ENCODE data around the gene H2AZ2. TPM values are rescaled to one million over a fixed set of nuclear protein-coding genes. Genes with fewer than 3 reads are reported as not detected.
"Not testable (repeated sequence)": the region's sequence is repeated elsewhere in the genome, so short reads cannot be mapped to it uniquely, and the experiment has no call there.

The H2AZ2 gene
- total RNA-seq, 1 experiment from 2014 or later: 238 TPM

DNA sequence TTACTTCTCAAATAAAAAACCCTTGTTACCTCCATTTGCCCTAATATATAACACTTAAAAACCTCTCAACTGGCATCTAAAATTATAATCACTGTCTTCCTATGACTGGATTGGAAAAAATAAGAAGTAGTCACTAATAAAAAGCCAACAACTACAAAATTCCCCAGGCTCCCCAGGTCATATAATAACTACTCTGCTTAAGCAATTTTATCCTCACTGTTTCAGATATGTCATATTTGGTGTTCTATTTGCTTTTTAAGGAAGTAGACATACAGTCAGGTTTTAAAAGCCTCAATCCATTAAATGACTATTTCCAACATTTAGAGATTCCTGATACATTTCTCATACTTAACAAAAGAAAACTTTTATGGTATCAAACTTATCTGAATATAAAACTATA, 2.4 kb downstream of the H2AZ2 start:
- no peak for DNase-seq (ENCODE audit: low read depth, low spot score)
- in situ Hi-C loops (cut with HindIII; ENCODE audit: low pct_unique_long_range_greater_than_20kb, low sequenced_read_pairs): no loop called here

DNA sequence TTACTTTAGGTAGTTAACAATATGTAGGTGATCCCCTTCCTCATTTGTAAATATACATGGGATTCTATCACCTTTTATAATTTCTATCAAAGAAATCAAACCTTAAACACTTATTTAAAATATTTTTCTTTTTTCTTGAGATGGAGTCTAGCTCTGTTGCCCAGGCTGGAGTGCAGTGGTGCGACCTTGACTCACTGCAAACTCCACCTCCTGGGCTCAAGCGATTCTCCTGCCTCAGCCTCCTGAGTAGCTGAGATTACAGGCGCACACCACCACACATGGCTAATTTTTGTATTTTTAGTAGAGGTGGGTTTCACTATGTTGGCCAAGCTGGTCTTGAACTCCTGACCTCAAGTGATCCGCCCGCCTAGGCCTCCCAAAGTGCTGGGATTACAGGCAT, 4.4 kb downstream of the H2AZ2 start:
- in situ Hi-C loops (cut with HindIII; ENCODE audit: low pct_unique_long_range_greater_than_20kb, low sequenced_read_pairs): not testable (repeated sequence)

DNA sequence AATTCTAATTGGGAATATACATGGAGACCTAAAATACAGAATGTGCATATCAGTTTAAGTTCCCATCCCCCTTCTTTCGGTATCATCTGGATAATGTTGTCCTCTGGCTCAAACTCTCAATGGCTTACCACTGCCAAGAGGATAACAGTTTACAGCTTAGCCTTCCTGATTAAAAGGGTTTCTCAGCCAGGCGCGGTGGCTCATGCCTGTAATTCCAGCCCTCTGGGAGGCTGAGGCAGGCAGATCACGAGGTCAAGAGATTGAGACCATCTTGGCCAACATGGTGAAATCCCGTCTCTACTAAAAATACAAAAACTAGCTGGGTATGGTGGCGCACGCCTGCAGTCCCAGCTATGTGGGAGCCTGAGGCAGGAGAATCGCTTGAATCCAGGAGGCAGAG, 5.2 kb downstream of the H2AZ2 start:
- DNase-seq (ENCODE audit: low read depth, low spot score); in situ Hi-C loops (cut with HindIII; ENCODE audit: low pct_unique_long_range_greater_than_20kb, low sequenced_read_pairs): not testable (repeated sequence)

More for the DNA sequence above, 4.4 kb downstream of the H2AZ2 start:
- not testable (repeated sequence) for DNase-seq (ENCODE audit: low read depth, low spot score)

DNA sequence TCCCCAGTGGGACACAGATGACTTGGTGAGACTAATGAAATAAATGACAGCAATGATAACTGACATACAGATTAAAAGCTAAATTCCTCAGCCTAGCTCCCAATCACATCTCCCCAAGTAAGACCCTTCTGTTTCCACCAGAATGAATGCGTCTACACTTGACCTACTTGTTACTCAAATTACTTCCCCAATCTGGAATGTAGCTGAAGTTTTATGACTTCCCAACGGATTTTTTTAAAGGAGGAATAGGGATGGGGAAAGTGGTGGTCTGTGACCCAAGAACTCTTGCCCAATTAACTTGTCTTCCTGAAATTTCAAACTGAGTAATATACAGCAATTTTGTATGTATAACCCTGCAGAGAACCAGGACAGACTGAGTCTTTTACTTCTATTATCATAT, 9.1 kb downstream of the H2AZ2 start:
- no peak for DNase-seq (ENCODE audit: low read depth, low spot score)
- in situ Hi-C loops (cut with HindIII; ENCODE audit: low pct_unique_long_range_greater_than_20kb, low sequenced_read_pairs): no loop called here

DNA sequence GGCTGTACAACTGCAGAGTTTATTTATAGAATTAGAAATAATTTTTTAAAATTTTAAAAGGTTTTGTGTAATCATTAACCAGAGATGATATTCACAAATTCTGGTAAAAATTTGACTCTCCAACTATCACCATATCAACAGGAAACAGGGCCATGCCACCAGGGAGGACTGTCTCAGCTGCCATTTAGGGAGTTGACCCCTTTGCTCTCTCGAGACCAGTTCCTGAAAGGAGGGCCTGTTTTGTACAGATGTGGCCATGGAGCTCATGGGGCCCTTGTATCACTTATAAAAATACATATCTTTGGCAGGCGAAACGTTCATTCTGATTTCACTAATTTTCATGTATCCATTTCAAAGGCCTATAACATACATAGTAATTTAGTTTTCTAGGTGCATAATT, 20.3 kb downstream of the H2AZ2 start:
- in situ Hi-C loops (cut with HindIII; ENCODE audit: low pct_unique_long_range_greater_than_20kb, low sequenced_read_pairs): no loop called here
- no peak for DNase-seq (ENCODE audit: low read depth, low spot score)

DNA sequence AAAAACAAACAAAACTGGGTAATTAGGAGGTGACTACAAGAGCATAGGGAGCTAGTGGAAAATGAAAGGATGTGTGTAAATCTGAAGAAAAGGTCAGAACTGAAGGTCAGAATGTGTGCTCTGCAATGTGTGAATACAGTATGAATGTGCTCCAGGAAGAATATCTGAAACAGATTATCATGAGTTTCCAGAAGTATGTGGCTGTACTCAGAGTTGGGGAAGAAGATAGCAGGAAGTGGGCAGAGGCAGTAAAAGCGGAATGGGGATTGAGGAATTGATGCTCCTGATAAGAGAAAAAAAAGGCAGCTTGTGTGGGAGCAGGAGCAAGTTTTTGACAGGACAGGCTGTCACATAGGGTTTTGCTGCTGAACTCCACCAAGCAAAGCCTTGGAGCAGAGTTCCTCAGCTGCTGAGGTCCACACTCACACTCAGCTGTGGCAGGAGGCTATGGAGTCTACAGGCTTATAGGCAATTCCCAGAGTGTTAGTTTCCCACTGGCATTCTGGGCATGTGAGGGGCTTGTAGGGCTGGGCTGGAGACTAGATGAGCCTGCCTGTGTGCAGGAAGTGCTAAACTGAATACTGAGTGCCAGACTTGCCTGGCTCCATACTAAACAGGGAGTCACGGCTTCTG, 22.9 kb downstream of the H2AZ2 start:
- peak; percentile 49 for DNase-seq (ENCODE audit: low read depth, low spot score)
- in situ Hi-C loops (cut with HindIII; ENCODE audit: low pct_unique_long_range_greater_than_20kb, low sequenced_read_pairs): no loop called here

DNA sequence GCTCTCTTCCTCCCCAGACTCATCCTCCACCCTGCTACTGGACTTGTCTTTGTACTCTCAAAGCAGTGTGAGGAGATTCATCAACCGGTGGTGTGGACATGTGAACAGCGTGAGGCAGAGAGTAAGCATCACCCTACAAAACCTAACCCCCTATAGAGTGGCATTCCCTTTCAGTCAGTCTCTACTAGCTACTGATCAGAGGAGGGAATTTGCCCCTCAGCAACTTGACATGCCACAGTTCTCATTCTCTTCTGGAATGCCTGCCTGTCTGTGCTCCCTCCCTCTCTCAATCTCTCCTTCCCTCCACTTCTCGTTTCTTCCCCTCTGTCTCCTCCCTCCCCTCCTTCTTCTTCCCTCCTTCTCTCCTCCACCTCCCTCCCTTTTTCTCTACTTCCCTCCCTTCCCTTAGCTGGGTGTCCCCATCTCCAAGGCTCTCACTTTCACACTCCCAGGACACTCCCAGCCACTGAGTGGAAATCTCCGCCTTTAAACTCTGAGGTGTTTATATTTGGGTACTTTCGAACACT, 24.6 kb downstream of the H2AZ2 start:
- in situ Hi-C loops (cut with HindIII; ENCODE audit: low pct_unique_long_range_greater_than_20kb, low sequenced_read_pairs): no loop called here

DNA sequence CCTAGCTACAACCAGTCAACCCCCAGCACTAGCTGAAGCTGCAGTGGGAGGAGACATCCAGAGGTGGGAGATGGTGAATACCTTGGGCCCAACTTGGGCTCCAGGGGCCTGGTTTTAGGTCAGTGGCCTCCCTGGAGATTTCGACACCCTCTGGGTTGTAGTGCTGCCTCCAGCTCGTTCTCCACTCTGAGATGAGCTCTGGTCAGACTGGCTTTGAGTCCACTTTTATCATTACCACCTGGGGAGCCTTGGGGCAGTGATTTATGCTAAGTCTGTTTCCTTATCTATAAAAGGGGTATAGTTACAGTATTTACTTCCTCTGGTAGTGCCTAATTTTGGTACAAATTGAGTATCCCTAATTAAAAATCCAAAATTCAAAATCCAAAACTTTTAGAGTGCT, 28.6 kb downstream of the H2AZ2 start:
- DNase-seq (ENCODE audit: low read depth, low spot score): no peak
- in situ Hi-C loops (cut with HindIII; ENCODE audit: low pct_unique_long_range_greater_than_20kb, low sequenced_read_pairs): no loop called here

More for the DNA sequence above, 24.6 kb downstream of the H2AZ2 start:
- DNase-seq (ENCODE audit: low read depth, low spot score): no peak

DNA sequence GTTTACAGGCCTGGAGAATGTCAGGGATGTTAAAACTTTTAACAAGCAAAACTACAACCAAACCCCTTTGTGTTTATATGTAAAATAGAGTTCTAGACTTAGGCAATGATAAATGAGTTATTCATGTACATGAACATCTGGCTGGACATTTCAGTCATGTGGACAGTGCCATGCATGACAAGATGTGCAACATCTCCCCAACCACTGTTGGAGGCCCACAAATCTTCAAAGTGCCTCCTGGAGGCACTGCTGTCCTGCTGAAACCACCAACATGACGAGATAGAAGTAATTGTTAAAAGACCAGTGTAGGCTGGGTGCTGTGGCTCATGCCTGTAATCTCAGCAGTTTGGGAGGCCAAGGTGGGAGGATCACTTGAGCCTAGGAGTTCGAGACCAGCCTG, 33.0 kb downstream of the H2AZ2 start:
- in situ Hi-C loops (cut with HindIII; ENCODE audit: low pct_unique_long_range_greater_than_20kb, low sequenced_read_pairs): no loop called here
- peak; percentile 35 for DNase-seq (ENCODE audit: low read depth, low spot score)

DNA sequence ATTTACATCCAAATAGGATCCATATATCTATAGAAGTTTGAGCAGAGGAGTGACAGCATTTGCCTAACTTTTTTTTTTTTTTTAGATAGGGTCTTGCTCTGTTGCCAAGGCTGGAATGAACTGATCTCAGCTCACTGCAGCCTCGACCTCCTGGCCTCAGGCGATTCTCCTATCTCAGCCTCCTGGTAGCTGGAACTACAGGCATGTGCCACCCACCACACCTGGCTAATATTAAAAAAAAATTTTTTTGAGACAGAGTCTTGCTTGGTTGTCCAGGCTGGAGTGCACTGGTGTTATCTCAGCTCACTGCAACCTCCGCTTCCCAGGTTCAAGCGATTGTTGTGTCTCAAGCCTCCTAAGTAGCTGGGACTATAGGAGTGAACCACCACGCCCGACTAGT, 36.3 kb downstream of the H2AZ2 start:
- no peak for DNase-seq (ENCODE audit: low read depth, low spot score)
- in situ Hi-C loops (cut with HindIII; ENCODE audit: low pct_unique_long_range_greater_than_20kb, low sequenced_read_pairs): no loop called here

DNA sequence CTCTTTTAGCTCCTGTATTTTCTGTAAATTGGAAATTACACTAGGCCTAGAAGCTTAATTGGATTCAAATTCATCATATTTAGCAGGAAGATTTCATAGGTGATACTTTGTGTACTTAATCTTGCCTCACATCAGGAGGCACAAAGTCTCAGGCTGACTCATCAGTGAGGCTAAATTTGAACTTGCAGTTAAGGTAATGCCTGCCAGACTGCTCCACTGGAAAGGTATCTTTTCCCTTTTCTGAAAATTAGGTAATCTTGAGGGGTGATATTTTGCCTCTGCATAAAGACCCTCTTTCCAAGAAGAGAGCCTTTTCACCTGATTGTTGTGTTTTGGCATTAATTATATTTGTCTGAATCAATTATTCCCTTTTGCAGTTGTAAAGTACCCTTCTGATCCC, 36.8 kb downstream of the H2AZ2 start:
- DNase-seq (ENCODE audit: low read depth, low spot score): no peak
- in situ Hi-C loops (cut with HindIII; ENCODE audit: low pct_unique_long_range_greater_than_20kb, low sequenced_read_pairs): no loop called here

DNA sequence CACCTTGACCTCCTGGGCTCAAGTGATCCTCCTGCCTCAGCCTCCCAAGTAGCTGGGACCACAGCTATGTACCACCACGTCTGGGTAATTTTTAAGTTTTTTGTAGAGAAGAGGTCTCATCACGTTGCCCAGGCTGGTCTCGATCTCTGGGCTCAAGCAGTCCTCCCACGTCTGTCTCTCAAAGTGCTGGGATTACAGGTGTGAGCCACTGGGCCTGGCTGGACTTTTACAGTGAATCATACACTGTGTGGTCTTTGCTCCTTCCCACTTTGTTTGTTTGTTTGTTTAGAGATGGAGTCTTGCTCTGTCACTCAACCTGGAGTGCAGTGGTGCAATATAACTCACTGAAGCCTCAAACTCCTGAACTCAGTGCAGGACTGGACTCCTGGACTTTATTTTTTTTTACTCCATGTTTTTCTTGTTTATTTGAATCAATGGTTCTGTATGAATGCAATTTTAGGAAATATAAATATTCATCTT, 38.9 kb downstream of the H2AZ2 start:
- DNase-seq (ENCODE audit: low read depth, low spot score): no peak
- in situ Hi-C loops (cut with HindIII; ENCODE audit: low pct_unique_long_range_greater_than_20kb, low sequenced_read_pairs): no loop called here

DNA sequence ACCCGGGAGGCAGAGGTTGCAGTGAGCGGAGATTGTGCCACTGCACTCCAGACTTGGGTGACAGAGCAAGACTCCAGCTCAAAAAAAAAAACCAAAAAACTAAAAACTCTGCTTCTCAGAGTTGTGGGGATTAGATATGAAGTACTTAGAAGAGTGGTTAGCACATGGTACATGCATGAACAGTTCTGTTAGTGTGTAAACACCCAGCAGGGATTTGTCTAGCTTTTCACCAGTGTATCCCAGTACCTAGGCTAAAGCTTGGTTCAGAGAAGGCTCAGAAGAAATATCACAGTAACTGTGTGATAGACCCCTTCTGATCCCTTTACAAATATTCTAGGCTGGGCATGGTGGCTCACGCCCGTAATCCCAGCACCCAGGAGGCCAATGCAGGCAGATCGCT, 41.9 kb downstream of the H2AZ2 start:
- in situ Hi-C loops (cut with HindIII; ENCODE audit: low pct_unique_long_range_greater_than_20kb, low sequenced_read_pairs): no loop called here
- no peak for DNase-seq (ENCODE audit: low read depth, low spot score)

DNA sequence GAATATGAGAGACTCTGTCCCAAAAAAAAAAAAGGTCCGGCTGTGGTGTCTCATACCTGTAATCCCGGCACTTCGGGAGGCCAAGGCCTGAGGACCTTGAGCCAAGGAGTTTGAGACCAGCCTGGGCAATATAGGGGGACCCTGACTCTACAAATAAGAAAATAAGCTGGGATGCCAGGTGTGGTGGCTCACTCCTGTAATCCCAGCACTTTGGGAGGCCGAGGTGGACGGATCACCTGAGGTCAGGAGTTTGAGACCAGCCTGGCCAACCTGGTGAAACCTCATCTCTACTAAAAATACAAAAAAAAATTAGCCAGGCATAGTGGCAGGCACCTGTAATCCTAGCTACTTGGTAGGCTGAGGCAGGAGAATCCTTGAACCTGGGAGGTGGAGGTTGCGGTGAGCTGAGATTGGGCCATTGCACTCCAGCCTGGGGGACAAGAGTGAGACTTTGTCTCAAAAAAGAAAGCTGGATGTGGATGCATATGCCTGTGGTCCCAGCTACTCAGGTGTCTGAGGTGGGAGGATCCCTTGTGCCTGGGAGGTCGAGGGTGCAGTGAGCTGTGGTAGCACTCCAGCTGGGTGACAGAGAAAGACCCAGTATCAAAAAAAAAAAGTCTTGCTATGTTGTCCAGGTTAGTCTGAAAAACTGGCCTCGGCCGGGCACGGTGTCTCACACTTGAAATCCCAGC, 43.9 kb downstream of the H2AZ2 start:
- in situ Hi-C loops (cut with HindIII; ENCODE audit: low pct_unique_long_range_greater_than_20kb, low sequenced_read_pairs); DNase-seq (ENCODE audit: low read depth, low spot score): not testable (repeated sequence)

DNA sequence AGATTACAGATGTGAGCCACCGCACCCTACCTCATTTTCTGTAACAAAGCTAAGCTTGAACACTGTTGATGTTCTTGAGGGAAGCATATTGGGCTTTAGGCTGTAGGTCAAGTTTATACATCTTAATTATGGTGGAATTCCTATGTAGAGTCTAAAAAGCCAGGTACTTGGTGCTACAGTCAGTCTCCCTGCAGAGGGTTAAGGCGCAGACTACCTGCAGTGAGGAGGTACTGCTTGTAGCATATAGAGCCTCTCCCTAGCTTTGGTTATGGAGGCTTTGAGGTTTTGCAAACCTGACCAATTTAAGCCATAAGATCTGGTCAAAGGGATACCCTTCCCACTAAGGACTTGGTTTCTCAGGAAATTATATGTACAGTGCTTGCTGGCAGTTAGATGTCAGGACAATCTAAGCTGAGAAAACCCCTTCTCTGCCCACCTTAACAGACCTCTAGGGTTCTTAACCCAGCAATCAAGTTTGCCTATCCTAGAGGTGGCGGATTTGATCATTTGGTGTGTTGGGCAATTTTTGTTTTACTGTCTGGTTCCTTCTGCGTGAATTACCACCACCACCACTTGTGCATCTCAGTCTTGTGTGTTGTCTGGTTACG, 45.4 kb downstream of the H2AZ2 start:
- DNase-seq (ENCODE audit: low read depth, low spot score): no peak
- in situ Hi-C loops (cut with HindIII; ENCODE audit: low pct_unique_long_range_greater_than_20kb, low sequenced_read_pairs): no loop called here

DNA sequence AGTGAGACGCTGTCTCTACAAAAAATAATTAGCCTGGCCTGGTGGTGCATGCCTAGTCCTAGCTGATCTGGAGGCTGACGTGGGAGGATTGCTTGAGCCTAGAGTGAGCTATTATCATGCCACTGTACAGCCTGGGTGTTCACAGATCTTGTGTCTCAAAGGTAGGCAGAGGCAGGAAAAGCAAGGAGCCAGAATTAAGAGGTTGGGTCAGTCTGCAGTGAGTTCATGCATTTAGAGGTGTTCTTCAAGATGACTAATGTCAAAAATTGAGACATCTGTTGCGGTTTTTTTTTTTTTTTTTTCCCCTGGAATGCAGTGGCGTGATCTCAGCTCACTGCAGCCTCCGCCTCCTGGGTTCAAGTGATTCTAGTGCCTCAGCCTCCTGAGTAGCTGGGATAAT, 46.0 kb downstream of the H2AZ2 start:
- in situ Hi-C loops (cut with HindIII; ENCODE audit: low pct_unique_long_range_greater_than_20kb, low sequenced_read_pairs): no loop called here

DNA sequence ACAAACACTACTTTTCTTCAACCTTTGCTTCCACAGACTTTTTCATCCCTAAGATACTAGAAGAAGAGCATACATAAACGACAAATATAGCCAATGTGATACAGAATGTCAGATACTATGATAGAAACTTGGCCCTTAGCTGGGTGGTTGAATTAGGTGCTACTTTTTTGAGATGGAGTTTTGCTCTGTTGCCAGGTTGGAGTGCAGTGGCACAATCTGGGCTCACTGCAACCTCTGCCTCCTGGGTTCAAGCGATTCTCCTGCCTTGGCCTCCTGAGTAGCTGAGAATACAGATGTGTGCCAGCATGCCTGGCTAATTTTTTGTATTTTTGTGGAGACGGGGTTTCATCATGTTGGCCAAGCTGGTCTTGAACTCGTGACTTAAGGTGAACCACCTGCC, 47.9 kb downstream of the H2AZ2 start:
- in situ Hi-C loops (cut with HindIII; ENCODE audit: low pct_unique_long_range_greater_than_20kb, low sequenced_read_pairs): no loop called here
- no peak for DNase-seq (ENCODE audit: low read depth, low spot score)

More for the DNA sequence above, 46.0 kb downstream of the H2AZ2 start:
- no peak for DNase-seq (ENCODE audit: low read depth, low spot score)

DNA sequence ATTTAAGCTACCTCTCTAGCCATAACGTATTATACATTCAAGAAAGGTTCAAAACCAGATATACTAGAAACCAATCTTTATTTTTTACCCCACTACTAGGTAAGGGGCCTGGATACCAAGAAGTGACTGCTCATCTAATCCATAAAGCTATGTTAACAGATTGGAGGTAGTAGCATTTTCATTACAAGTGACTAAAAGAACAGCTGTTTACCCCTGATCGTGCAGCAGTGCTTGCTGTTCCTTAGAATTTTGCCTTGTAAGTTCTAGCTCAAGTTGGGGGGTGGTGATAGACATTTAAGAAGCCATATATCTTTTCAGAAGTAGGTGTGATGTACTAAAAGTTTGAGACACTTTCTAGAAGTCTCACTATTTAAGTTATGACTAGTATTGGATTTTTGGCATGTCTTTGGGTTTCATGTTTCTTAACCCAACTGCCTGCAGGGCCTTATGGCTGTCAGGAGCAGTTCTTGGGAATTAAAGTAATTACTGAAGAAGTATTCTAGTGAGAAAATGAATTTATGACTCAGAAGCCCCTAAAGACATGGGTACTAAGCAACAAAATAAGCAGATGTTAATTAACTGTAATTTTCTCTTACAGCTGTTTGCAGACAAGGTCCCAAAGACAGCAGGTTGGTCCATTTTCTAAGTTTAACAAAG, 49.1 kb downstream of the H2AZ2 start:
- DNase-seq (ENCODE audit: low read depth, low spot score): no peak
- in situ Hi-C loops (cut with HindIII; ENCODE audit: low pct_unique_long_range_greater_than_20kb, low sequenced_read_pairs): no loop called here
